GM21360 (cell line): ENCODE data around the gene GNLY.

Experiments used
- ATAC-seq: cut with Tn5 transposase; IDR thresholded peaks from one replicate; pipeline ENCODE4 v1.9.1; 2021; ENCODE audit warnings: mild to moderate bottlenecking, moderate library complexity; ENCODE audit not compliant: unreplicated experiment

GNLY gene

DNA sequence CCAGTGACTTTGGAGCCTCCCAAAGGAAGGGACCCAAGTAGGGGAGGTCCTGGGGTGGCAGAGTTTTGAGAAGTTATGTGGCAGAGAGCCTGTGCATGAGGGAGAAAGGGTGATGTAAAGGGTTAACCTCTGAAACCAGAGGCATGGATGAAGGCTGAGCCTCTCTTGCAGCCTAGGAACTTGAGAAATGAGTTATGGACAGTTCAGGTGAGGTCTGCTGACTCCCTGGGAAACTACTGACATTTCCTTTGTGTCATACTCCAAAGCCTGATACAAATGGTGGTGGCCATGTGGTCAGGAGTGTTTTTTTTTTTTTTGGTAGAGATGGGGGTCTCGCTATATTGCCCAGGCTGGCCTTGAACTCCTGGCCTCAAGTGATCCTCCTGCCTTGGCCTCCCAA is 12.4 kb upstream of the GNLY start:
- no peak for ATAC-seq

DNA sequence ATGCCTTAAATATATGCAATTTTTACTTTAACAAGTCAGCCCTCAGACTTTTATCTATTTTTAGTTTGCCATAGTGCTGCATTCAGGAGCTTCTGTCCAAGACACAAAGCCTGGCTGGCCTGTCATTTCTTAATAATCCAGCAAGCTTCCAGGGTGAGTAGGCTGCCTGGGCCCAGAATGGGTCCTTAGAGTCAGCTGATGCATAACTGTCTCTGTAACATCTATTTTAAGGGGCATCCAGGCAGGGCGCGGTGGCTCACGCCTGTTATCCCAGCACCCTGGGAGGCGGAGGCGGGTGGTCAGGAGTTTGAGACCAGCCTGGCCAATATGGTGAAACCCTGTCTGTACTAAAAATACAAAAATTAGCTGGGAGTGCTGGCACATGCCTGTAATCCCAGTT is 11.8 kb upstream of the GNLY start:
- no peak for ATAC-seq

DNA sequence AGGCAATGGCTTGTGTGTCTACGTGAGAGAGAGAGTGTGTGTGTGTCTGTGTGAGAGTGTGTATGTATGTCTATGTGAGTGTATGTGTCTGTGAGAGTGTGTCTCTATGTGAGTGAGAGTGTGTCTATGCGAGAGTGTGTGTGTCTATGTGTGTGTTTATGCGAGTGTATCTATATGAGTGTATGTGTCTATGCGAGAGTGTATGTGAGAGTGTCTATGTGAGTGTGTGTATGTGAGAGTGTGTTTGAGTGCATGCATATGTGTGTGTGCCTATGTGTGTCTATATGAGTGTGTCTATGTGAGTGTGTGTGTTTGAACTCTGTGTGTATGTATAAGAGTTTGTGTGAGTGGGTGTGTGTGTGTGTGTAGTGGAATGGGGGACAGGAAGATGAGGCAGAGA is 9.8 kb upstream of the GNLY start:
- ATAC-seq, result no peak

DNA sequence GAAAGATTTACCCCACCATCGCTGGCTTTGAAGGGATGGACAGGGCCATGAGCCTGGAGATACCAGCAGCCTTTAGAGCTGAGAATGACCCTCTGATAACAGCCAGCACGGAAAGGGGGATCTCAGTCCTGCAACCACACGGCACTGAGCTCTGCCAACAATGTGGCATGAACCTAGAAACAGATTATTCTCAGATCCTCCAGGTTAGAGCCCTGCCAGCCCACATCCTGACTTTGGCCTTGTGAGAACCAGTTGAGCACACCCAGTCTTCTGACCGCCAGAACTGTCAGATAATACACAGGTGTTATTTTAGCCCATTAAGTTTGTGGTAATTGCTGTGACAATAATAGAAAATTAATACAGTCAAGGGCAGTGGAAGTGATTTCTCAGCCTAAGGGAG is 9.4 kb upstream of the GNLY start:
- ATAC-seq, result no peak

DNA sequence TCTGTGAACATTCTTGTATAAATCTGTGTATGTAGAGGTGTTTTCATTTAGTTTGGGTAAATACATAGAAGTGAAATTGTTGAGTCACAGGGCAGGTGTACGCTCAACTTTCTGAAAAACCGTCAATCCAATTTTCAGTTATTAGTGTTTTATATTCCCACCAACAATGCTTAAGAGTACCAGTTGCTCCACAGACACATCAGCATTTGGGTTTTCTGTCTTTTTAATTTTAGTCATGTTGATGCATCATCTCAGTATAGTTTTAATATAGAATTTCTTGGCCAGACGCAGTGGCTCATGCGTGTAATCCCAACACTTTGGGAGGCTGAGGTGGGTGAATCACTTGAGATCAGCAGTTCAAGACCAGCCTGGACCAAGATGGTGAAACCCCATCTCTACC is 3.2 kb upstream of the GNLY start:
- ATAC-seq, result no peak

DNA sequence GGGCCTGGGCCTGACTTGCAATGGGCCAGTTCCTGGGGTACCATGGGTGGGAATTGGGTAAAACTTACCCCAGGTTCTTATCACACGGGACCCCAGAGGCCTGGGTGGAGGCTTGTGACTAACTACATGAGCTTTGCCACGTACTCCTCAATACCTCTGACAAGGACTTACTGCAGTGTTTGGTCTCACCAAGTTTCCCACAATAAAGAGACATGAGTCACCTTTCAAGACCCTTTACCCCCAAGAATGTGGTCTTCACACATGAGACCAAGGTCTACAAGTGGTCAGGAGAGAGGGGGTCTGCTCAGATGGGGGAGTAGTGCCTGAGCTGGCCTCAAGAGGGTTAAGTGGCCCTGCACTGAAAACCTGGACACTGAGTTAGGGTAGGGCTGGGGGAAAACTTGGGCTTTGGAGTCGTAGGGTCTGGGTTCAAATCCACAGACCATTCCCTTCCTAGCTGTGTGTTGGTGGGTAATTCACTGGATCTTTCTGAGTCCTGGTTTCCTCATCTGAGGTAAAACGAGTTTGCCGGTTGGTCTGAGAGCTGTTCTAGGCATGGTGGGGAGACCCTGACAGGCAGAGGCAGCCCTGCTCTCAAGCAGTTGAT is 2.0 kb upstream of the GNLY start:
- ATAC-seq, result no peak

DNA sequence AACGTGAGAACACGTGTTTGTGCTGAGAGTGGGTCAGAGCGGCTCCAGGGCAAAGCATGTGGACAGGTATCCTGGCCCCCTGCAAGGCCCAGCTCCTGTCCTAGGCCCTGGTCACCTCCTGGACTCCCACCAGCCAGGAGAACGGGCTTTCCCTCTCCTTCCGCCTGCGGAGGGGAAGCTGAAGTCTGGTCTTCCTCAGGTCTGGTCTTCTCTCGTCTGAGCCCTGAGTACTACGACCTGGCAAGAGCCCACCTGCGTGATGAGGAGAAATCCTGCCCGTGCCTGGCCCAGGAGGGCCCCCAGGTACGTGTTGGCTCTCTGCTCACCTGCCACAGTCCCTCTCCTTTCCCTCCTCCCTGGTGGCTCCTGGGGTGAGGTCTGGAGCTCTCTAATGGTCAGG is 963 bp downstream of the GNLY start:
- no peak for ATAC-seq

DNA sequence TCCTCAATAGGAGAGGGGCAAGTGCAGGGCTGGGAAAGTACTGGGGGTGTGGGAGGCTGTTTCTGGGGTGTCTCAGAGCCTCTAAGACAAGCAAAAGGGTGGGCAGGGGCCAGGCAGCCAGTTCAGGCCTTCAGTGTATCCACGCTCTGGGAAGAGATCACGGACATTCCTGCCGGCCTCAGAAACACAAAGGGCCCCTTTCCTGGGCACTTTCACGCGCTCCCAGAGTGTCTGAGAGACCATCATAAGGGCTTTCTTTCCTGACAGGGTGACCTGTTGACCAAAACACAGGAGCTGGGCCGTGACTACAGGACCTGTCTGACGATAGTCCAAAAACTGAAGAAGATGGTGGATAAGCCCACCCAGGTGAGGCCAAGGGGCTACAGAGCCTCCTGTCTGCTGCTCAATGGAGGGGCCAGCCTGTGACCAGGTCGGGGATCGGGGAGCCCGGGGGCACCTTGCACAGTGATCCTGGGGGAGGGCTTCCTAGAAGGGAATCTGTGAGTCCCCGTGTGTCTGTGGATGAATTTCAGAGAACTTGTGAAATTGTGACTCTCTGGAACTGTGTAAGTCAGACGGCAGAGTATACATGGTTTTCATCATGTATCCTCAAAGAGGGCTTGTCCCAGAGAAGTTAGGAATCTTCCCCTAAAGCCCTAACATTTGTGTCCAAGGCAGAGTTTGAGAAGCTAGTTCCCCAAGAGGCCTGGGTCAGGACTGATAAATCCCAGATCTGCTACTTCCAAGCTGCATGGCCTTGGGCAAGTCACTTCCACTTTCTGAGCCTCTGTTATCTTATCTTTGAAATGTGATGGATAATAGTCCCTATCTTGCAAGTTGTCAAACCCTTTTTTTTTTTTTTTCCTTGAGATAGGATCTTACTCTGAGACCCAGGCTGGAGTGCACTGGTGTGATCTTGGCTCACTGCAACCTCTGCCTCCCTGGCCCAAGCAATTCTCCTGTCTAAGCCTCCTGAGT is 1.8 kb downstream of the GNLY start:
- ATAC-seq, result no peak

DNA sequence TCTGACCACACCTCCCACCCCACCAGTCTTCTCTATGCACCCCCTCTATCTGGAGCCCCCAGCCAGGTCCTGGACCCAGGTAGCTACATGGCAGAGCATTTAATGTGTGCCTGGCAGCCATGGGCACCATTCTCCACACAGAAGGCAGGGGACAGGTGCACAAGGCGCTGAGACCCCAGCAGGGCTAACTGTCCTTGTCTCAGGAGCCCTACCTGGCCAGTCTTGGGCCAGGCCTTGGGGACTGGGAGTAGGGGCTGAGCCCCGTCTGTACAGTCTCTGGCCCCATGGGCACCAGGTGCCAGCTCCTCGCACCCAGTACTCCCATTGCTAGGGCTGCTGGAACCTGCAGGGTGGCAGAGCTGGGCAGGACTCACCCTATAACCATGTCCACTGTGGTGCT is 2.9 kb downstream of the GNLY start:
- ATAC-seq, result no peak

DNA sequence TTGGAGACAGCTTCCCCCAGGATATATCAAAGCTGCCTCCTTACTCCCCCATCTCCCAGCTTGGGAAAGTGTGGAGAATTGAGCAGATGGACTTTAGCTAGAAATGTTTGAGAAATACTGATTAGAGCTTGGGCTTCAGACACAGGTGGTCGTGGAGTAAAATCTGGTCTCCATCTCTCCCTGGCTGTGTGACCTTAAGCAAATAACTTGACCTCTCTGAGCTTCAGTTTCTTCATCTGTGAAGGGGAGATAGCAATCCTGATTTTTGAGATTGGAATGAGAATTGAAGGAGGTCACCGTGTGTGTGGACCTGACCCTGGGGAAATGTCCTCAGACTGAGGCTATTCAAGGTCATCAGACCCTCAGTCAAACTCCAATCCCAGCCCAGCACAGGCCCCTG is 3.6 kb downstream of the GNLY start:
- no peak for ATAC-seq

DNA sequence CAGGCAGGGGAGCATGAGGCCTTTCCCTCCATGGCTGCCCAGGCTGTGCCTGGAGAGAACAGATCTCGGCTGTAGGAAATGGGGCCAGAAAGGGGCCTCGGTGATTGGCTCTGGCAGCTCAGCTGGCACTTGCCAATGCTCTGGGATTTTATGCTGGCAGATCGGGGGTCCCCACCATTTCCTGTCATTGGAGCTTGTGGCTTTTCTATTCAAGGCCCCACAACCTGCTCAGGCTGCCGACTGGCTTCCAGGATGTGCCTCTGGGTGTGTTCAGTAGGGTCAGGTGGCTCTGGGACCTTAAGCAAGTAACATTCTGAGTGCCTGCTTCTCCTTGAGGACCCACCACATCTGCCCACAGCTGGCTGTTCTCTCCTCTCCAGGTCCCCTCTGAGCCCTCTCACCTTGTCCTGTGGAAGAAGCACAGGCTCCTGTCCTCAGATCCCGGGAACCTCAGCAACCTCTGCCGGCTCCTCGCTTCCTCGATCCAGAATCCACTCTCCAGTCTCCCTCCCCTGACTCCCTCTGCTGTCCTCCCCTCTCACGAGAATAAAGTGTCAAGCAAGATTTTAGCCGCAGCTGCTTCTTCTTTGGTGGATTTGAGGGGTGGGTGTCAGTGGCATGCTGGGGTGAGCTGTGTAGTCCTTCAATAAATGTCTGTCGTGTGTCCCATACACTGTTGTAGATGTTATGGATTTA is 4.2 kb downstream of the GNLY start:
- no peak for ATAC-seq

DNA sequence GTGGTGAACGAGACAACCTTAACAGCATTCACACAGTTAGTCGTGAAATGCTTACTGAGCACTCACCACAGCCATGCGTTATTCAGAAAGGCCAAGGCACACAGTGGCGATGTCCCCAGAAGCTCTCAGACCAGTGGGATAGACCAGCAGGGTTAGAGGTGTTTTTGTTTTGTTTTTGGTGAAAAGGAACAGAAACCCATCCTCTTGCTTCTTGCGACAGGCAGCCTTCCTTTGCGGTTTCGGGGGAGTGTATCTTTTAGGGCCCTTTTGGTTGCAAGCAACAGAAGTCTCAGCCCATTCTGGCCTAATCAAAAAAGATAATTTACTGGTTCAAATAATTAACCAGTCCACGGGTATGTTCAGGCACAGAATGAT is 4.7 kb downstream of the GNLY start:
- ATAC-seq, result no peak

DNA sequence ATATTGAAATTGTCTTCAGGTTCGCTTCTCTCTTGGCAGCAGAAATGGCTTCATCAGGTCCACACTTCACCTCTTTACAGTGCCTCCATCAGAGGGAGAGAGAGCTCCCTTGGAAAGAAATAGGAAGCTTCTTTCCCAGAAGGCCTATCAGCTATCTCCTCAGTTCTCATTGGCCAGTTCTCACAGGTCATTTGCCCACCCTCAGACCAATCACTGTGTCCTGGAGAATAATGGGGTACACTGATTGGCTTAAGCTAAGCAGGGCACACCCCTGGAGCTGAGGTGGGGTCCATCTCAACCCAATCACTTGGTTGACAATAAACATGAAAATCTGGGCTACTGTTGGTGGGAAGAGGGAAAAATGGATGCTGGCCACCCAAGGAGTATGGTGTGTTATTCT is 5.2 kb downstream of the GNLY start:
- ATAC-seq, result no peak

DNA sequence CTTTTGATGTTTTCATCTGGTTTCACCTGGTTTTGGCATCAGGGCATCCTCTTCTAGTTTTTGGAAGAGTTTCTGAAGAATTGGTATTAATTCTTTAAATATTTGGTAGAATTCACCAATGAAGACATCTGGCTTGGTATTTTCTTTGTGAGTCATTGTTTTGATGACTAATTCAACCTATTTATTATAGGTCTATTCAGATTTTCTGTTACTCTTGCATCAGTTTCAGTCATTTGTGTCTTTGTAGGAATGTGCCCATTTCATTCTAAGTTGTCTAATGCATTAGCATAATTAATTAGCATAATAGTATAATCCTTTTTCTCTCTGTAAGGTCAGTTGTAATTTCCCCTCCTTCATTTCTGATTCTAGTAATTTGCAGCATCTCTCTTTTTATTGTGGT is 8.0 kb downstream of the GNLY start:
- no peak for ATAC-seq

DNA sequence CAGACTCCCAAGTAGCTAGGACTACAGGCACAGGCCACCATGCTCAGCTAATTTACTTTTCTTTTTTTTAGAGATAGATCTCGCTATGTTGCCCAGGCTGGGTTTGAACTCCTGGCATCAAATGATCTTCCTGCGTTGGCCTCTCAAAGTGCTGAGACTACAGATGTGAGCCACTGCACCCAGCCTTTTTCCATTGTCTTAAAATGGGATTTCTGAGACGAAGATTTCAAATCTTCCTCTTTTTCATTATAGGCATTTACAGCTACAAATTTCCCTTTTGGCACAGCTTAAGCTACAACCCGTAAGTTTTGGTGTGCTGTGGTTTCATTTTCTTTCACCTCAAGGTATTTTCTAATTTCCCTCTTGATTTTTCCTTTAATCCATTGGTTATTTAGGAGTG is 8.6 kb downstream of the GNLY start:
- ATAC-seq, result no peak

DNA sequence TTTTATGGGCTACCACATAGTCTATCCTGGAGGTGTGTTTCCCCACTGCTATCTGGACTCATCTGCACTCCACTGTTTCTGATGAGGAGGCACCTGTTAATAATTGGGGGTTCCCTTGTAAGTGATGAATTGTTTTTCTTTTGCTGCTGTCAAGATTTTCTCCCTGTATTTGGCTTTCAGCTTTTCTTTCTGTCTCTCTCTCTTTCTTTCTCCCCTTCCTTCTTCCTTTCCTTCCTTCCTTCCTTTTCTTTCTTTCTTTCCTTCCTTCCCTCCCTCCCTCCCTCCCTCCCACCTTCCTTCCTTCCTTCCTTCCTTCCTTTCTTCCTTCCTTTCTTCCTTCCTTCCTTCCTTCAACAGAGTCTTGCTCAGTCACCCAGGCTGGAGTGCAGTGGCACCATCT is 9.2 kb downstream of the GNLY start:
- ATAC-seq, result no peak

DNA sequence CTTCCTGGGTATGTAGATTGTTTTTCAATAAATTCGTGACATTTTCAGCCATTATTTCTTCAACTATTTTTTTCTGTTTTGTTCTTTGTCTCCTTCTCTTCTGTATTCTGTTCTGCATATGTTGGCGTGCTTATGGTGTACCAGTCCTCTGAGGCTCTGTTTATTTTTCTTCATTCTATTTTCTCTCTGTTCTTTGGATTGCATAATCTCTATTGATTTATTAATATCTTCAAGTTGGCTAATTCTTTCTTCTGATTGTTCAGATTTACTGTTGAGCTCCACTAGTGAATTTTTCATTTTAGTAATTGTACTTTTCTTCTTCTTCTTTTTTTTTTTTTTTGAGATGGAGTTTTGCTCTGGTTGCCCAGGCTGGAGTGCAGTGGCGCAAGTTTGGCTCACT is 9.9 kb downstream of the GNLY start:
- ATAC-seq, result no peak

DNA sequence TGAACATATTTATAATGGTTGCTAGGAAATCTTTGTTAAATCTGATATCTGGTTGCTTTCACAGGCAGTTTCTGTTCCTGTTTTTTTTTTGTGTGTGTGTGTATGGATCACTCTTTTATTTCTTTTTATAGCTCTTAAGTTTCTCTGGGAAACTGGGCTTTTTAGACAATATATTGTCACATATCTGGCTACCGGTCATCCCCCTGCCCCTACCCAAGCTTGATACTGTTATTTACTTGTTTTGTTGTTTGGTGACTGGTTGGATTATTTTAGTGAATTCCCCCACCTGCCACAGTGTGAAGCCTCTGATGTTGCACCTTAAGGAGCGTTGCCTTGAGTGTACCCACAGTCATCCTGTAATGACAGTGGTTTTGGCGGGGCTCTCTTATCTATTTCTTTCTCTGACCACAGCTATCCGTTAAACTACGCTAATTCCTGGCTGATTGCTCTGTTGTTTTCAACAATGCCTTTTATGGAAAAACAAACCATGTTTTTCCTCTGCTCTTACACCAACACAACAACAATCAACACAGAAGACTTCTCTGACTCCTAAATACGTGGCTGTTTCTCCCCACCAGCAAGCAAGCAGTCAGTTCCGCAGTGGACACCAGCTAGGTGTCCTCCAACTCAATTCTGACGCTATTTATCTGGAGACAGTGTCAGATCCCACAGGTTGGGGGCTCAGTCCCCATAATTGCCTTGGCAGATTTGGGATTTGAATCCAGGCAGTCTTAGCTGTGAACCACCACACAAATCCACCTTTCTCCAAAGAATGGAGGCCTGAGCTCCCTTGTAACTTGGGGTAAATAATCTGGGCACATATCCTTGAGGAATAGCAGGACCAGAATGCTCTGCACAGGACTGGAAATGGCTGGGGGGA is 10.9 kb downstream of the GNLY start:
- peak; percentile 48 for ATAC-seq

DNA sequence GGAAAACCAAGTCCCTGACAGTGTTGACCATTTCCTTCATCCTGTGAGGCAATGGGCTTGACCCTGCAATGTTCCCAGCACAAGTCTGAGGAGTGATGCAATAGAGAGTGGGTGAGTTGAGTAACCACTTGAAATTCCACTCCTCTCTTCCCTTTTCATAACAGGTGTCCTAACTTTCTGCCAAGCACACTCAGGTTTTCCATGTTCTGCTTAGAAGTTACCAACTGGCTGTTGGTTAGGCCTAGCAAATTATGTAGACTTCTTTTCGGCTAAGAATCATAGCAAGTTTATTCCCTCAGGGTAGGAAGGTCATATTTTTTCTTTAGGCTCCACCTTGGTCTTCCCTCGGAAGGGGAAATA is 11.5 kb downstream of the GNLY start:
- no peak for ATAC-seq

DNA sequence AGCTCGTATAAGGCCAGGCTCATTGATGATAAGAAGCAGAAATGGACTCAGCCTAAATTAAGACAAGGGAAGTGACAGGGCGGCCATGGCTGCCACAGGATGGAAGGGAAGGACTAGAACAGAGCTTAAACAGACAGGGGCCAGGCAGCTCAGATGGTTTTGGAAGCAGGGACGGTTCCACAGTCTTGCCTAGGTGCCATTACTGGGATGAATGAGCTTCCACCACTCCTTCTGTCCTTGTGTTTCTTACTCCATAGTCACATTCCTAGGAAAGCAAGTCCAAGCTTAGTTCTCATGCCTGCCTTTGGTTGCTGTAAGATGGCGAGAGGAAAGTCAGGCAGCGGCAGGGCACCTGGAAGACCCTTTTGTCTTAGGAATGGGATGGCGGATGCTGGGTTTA is 11.9 kb downstream of the GNLY start:
- no peak for ATAC-seq
